Activated naive CD8-positive, alpha-beta T cell treated with anti-CD3 and anti-CD28 coated beads, Interleukin-2, amount 50 U/mL, for 24 hours (primary cell): Measurements from ENCODE around the gene PTPRZ1.

Experiments
- ATAC-seq: fragments of 150-1000 bp; cut with Tn5 transposase; one replicate; pipeline ENCODE4 v1.10.0; 2021
- DNase-seq: peaks from one replicate; pipeline ENCODE4 v3.0.0; 2021
- H3K27ac Mint-ChIP-seq: one replicate; pipeline ENCODE4 v1.8.0; 2021; ENCODE audit warnings: mild to moderate bottlenecking, mixed read lengths
- H3K27me3 Mint-ChIP-seq: one replicate; pipeline ENCODE4 v1.8.0; 2021; ENCODE audit warnings: mixed read lengths
- H3K36me3 Mint-ChIP-seq: one replicate; pipeline ENCODE4 v1.8.0; 2021; ENCODE audit warnings: low read depth, mixed read lengths
- H3K4me1 Mint-ChIP-seq: one replicate; pipeline ENCODE4 v1.8.0; 2021; ENCODE audit warnings: mixed read lengths
- H3K4me3 Mint-ChIP-seq: one replicate; pipeline ENCODE4 v1.8.0; 2021; ENCODE audit warnings: mild to moderate bottlenecking, moderate library complexity, mixed read lengths
- H3K9me3 Mint-ChIP-seq: one replicate; pipeline ENCODE4 v1.8.0; 2021; ENCODE audit warnings: mixed read lengths

The PTPRZ1 gene

GRCh38 chr7:121876656-121877500, 3.9 kb downstream of the PTPRZ1 start:
- DNase-seq (no peak), ATAC-seq (no peak)
- no peaks in the 10 kb centered on the region for H3K36me3 Mint-ChIP-seq
- no peak overlapping the region for H3K4me3 Mint-ChIP-seq
- H3K4me1 Mint-ChIP-seq, result peaks cover 3% of the 10 kb centered on the region
- H3K9me3 Mint-ChIP-seq, result no peaks in the 10 kb centered on the region
- H3K27ac Mint-ChIP-seq, result no peak overlapping the region
- peaks cover 35% of the 10 kb centered on the region for H3K27me3 Mint-ChIP-seq

- Mint-ChIP-seq H3K27me3 (peaks cover 20% of the 10 kb centered on the region), H3K27ac (no peak overlapping the region), H3K4me1 (no peaks in the 10 kb centered on the region), H3K9me3 (no peaks in the 10 kb centered on the region), H3K4me3 (no peak overlapping the region), H3K36me3 (no peaks in the 10 kb centered on the region)
- ATAC-seq (no peak), DNase-seq (no peak)
Observed at GRCh38 chr7:121878918-121879464, 6.0 kb downstream of the PTPRZ1 start.

GRCh38 chr7:121879544-121879943, 6.6 kb downstream of the PTPRZ1 start:
- Mint-ChIP-seq H3K36me3 (no peaks in the 10 kb centered on the region), H3K27ac (no peak overlapping the region), H3K27me3 (peaks cover 15% of the 10 kb centered on the region), H3K4me3 (no peak overlapping the region), H3K4me1 (no peaks in the 10 kb centered on the region), H3K9me3 (no peaks in the 10 kb centered on the region)
- ATAC-seq (no peak), DNase-seq (no peak)

- DNase-seq (no peak), ATAC-seq (no peak)
- peaks cover 2% of the 10 kb centered on the region for H3K27me3 Mint-ChIP-seq
- H3K9me3 Mint-ChIP-seq, result no peaks in the 10 kb centered on the region
- H3K4me1 Mint-ChIP-seq, result no peaks in the 10 kb centered on the region
- no peak overlapping the region for H3K27ac Mint-ChIP-seq
- H3K36me3 Mint-ChIP-seq, result no peaks in the 10 kb centered on the region
- no peak overlapping the region for H3K4me3 Mint-ChIP-seq
Observed at GRCh38 chr7:121882731-121883130, 9.8 kb downstream of the PTPRZ1 start.

GRCh38 chr7:121885166-121885920, 12.4 kb downstream of the PTPRZ1 start:
- no peak overlapping the region for H3K4me3 Mint-ChIP-seq
- DNase-seq (no peak), ATAC-seq (no peak)
- no peaks in the 10 kb centered on the region for H3K4me1 Mint-ChIP-seq
- no peaks in the 10 kb centered on the region for H3K9me3 Mint-ChIP-seq
- no peak overlapping the region for H3K27ac Mint-ChIP-seq
- H3K27me3 Mint-ChIP-seq, result peaks cover 2% of the 10 kb centered on the region
- H3K36me3 Mint-ChIP-seq, result no peaks in the 10 kb centered on the region

- Mint-ChIP-seq H3K9me3 (no peaks in the 10 kb centered on the region), H3K27me3 (peaks cover 2% of the 10 kb centered on the region), H3K27ac (no peak overlapping the region), H3K4me3 (no peak overlapping the region), H3K36me3 (no peaks in the 10 kb centered on the region), H3K4me1 (no peaks in the 10 kb centered on the region)
- ATAC-seq, result no peak
- no peak for DNase-seq
Observed at GRCh38 chr7:121887634-121888033, 14.7 kb downstream of the PTPRZ1 start.

GRCh38 chr7:121890833-121891232, 17.9 kb downstream of the PTPRZ1 start:
- no peaks in the 10 kb centered on the region for H3K4me1 Mint-ChIP-seq
- no peaks in the 10 kb centered on the region for H3K27me3 Mint-ChIP-seq
- no peak overlapping the region for H3K4me3 Mint-ChIP-seq
- DNase-seq, result no peak
- H3K36me3 Mint-ChIP-seq, result no peaks in the 10 kb centered on the region
- H3K9me3 Mint-ChIP-seq, result no peaks in the 10 kb centered on the region
- ATAC-seq, result no peak
- no peak overlapping the region for H3K27ac Mint-ChIP-seq

GRCh38 chr7:121891731-121892130, 18.8 kb downstream of the PTPRZ1 start:
- no peak overlapping the region for H3K27ac Mint-ChIP-seq
- H3K27me3 Mint-ChIP-seq, result no peaks in the 10 kb centered on the region
- no peaks in the 10 kb centered on the region for H3K4me1 Mint-ChIP-seq
- ATAC-seq (no peak), DNase-seq (no peak)
- H3K9me3 Mint-ChIP-seq, result no peaks in the 10 kb centered on the region
- no peak overlapping the region for H3K4me3 Mint-ChIP-seq
- no peaks in the 10 kb centered on the region for H3K36me3 Mint-ChIP-seq

- H3K36me3 Mint-ChIP-seq, result no peaks in the 10 kb centered on the region
- no peak overlapping the region for H3K27ac Mint-ChIP-seq
- no peaks in the 10 kb centered on the region for H3K27me3 Mint-ChIP-seq
- H3K4me1 Mint-ChIP-seq, result no peaks in the 10 kb centered on the region
- no peak for ATAC-seq
- H3K9me3 Mint-ChIP-seq, result no peaks in the 10 kb centered on the region
- no peak for DNase-seq
- no peak overlapping the region for H3K4me3 Mint-ChIP-seq
Observed at GRCh38 chr7:121901026-121901425, 28.1 kb downstream of the PTPRZ1 start.

- H3K4me1 Mint-ChIP-seq, result no peaks in the 10 kb centered on the region
- DNase-seq (no peak), ATAC-seq (no peak)
- H3K4me3 Mint-ChIP-seq, result no peak overlapping the region
- no peak overlapping the region for H3K27ac Mint-ChIP-seq
- no peaks in the 10 kb centered on the region for H3K9me3 Mint-ChIP-seq
- no peaks in the 10 kb centered on the region for H3K27me3 Mint-ChIP-seq
- H3K36me3 Mint-ChIP-seq, result no peaks in the 10 kb centered on the region
Observed at GRCh38 chr7:121904120-121904519, 31.2 kb downstream of the PTPRZ1 start.

- Mint-ChIP-seq H3K27me3 (no peaks in the 10 kb centered on the region), H3K9me3 (no peaks in the 10 kb centered on the region)
Observed at GRCh38 chr7:121908042-121908441, 35.1 kb downstream of the PTPRZ1 start.

GRCh38 chr7:121909716-121910345, 36.9 kb downstream of the PTPRZ1 start:
- no peaks in the 10 kb centered on the region for H3K36me3 Mint-ChIP-seq
- H3K27me3 Mint-ChIP-seq, result no peaks in the 10 kb centered on the region
- no peak for ATAC-seq
- no peaks in the 10 kb centered on the region for H3K9me3 Mint-ChIP-seq
- DNase-seq, result no peak
- H3K4me3 Mint-ChIP-seq, result no peak overlapping the region
- H3K4me1 Mint-ChIP-seq, result no peaks in the 10 kb centered on the region
- no peak overlapping the region for H3K27ac Mint-ChIP-seq

More at GRCh38 chr7:121908042-121908441, 35.1 kb downstream of the PTPRZ1 start:
- H3K27ac Mint-ChIP-seq, result no peak overlapping the region
- DNase-seq, result no peak
- no peaks in the 10 kb centered on the region for H3K36me3 Mint-ChIP-seq
- ATAC-seq, result no peak
- H3K4me3 Mint-ChIP-seq, result no peak overlapping the region
- no peaks in the 10 kb centered on the region for H3K4me1 Mint-ChIP-seq

- Mint-ChIP-seq H3K27me3 (no peaks in the 10 kb centered on the region), H3K27ac (no peak overlapping the region), H3K9me3 (no peaks in the 10 kb centered on the region), H3K36me3 (no peaks in the 10 kb centered on the region), H3K4me3 (no peak overlapping the region), H3K4me1 (no peaks in the 10 kb centered on the region)
- no peak for ATAC-seq
- DNase-seq, result no peak
Observed at GRCh38 chr7:121913947-121914675, 41.1 kb downstream of the PTPRZ1 start.

- no peaks in the 10 kb centered on the region for H3K36me3 Mint-ChIP-seq
- no peak overlapping the region for H3K27ac Mint-ChIP-seq
- H3K9me3 Mint-ChIP-seq, result no peaks in the 10 kb centered on the region
- H3K4me3 Mint-ChIP-seq, result no peak overlapping the region
- no peak for ATAC-seq
- no peaks in the 10 kb centered on the region for H3K27me3 Mint-ChIP-seq
- no peaks in the 10 kb centered on the region for H3K4me1 Mint-ChIP-seq
- no peak for DNase-seq
Observed at GRCh38 chr7:121914676-121915279, 41.8 kb downstream of the PTPRZ1 start.
